Natural killer cell (primary cell): Measurements from ENCODE around the gene PTPRM. TPM values are rescaled to one million over a fixed set of nuclear protein-coding genes. Genes with fewer than 3 reads are reported as not detected.

Source experiments
- ATAC-seq, 3 donors: fragments of 150-1000 bp in 2 of 3; fragments of 200-7000 bp in 1 of 3; cut with Tn5 transposase; 1 replicate in 1 of 3; 2 replicates in 2 of 3; pipeline ENCODE4 v1.10.0; 2021; ENCODE audit warnings: mild to moderate bottlenecking in 2 of 3, moderate library complexity in 2 of 3
- DNase-seq, 2 donors: peaks; one replicate each; pipeline versions ENCODE4 v3.0.0 to v3.0.0-alpha.2; 2013 to 2021; ENCODE audit warnings: mixed read lengths in 1 of 2
- H3K27ac ChIP-seq: one replicate; pipeline ENCODE4 v1.5.1; 2013; ENCODE audit warnings: mild to moderate bottlenecking, low read length
- H3K27me3 ChIP-seq: one replicate; pipeline ENCODE4 v1.6.1; 2013; ENCODE audit warnings: low read length; ENCODE audit not compliant: control insufficient read depth, insufficient read depth
- H3K36me3 ChIP-seq: one replicate; pipeline ENCODE4 v1.6.1; 2013; ENCODE audit warnings: low read length; ENCODE audit not compliant: control insufficient read depth, insufficient read depth
- H3K4me1 ChIP-seq: one replicate; pipeline ENCODE4 v1.6.1; 2013; ENCODE audit warnings: low read length; ENCODE audit not compliant: control insufficient read depth, insufficient read depth
- H3K4me3 ChIP-seq: one replicate; pipeline ENCODE4 v1.5.1; 2013; ENCODE audit warnings: low read length
- H3K9me3 ChIP-seq: one replicate; pipeline ENCODE4 v1.6.1; 2013; ENCODE audit warnings: low read length; ENCODE audit not compliant: control insufficient read depth, insufficient read depth
- H3K27ac Mint-ChIP-seq, 2 donors: one replicate each; pipeline ENCODE4 v1.8.0; 2022; ENCODE audit warnings: mild to moderate bottlenecking in 2 of 2, mixed read lengths in 2 of 2, moderate library complexity in 1 of 2
- H3K27me3 Mint-ChIP-seq, 2 donors: one replicate each; pipeline ENCODE4 v1.8.0; 2022; ENCODE audit warnings: low read depth in 2 of 2, mixed read lengths in 2 of 2
- H3K36me3 Mint-ChIP-seq: one replicate; pipeline ENCODE4 v1.8.0; 2022; ENCODE audit warnings: mixed read lengths
- H3K4me1 Mint-ChIP-seq, 2 donors: one replicate each; pipeline ENCODE4 v1.8.0; 2022; ENCODE audit warnings: mixed read lengths in 2 of 2
- H3K4me3 Mint-ChIP-seq: one replicate; pipeline ENCODE4 v1.8.0; 2022; ENCODE audit warnings: mild to moderate bottlenecking, moderate library complexity, mixed read lengths
- H3K9me3 Mint-ChIP-seq, 2 donors: one replicate each; pipeline ENCODE4 v1.8.0; 2022; ENCODE audit warnings: mixed read lengths in 2 of 2
- WGBS: methylation state at CpG from one replicate; pipeline ENCODE4 v1.1.7; 2013; ENCODE audit warnings: missing lambda C conversion rate; ENCODE audit not compliant: insufficient coverage; 5-methylcytosine and 5-hydroxymethylcytosine counted together
- intact Hi-C: fragments of 100-400 bp; cut with micrococcal nuclease; formaldehyde crosslinking; loops from one replicate; pipeline ENCODE4 v1.14.2; 2022
- total RNA-seq, 4 donors: library from RNA; stranded (reverse); fragments of 120-200 nt in 1 of 4; gene quantifications; one replicate each; pipeline versions ENCODE4 v1.2.3 to v1.2.4, GENCODE V29; 2013 to 2022
- TF ChIP-seq, protein P1 (sequence below): fragments of 200-600 bp; IDR thresholded peaks from one replicate; pipeline ENCODE4 v1.8.0; 2022; ENCODE audit warnings: antibody characterized with exemption

Gene PTPRM
- total RNA-seq, 3 donors from 2014 or later (not counting 1 experiment from before 2014, with no cell fraction given): 5.0 to 13.2 (median 12.1) TPM

DNA sequence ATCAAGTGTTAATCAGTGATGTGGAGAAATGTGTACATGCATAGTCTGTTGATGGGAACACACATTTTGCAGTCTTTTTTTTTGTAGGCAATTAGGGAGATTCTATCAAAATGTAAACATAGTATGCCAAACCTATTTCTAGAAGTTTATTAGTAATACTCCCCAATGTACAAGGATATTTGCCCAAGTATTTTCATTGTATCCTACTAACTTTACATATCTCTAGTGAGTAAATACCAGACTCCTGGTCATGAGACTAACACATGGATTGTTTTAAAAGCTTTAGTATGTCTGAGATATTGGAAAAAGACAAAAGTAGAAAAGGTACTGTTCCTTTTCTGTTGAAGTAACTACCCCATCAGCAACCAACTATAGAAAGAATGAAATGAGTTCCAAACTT is 513.0 kb downstream of the PTPRM start:
- H3K27ac Mint-ChIP-seq: no peak overlapping the region
- no peak for ATAC-seq
- Histone ChIP-seq H3K27ac (no peak overlapping the region), H3K9me3 (no peaks in the 10 kb centered on the region), H3K36me3 (no peaks in the 10 kb centered on the region), H3K4me1 (no peaks in the 10 kb centered on the region), H3K4me3 (no peak overlapping the region), H3K27me3 (no peaks in the 10 kb centered on the region)
- peaks cover 6 to 7% of the 10 kb centered on the region in 2 donors for H3K9me3 Mint-ChIP-seq
- no peak for DNase-seq
- TF ChIP-seq, protein P1, sequence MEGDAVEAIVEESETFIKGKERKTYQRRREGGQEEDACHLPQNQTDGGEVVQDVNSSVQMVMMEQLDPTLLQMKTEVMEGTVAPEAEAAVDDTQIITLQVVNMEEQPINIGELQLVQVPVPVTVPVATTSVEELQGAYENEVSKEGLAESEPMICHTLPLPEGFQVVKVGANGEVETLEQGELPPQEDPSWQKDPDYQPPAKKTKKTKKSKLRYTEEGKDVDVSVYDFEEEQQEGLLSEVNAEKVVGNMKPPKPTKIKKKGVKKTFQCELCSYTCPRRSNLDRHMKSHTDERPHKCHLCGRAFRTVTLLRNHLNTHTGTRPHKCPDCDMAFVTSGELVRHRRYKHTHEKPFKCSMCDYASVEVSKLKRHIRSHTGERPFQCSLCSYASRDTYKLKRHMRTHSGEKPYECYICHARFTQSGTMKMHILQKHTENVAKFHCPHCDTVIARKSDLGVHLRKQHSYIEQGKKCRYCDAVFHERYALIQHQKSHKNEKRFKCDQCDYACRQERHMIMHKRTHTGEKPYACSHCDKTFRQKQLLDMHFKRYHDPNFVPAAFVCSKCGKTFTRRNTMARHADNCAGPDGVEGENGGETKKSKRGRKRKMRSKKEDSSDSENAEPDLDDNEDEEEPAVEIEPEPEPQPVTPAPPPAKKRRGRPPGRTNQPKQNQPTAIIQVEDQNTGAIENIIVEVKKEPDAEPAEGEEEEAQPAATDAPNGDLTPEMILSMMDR: no peak
- no peaks in the 10 kb centered on the region for H3K27me3 Mint-ChIP-seq
- no peaks in the 10 kb centered on the region for H3K4me1 Mint-ChIP-seq
- no peak overlapping the region for H3K4me3 Mint-ChIP-seq
- H3K36me3 Mint-ChIP-seq: no peaks in the 10 kb centered on the region
- intact Hi-C loops: no loop called here

DNA sequence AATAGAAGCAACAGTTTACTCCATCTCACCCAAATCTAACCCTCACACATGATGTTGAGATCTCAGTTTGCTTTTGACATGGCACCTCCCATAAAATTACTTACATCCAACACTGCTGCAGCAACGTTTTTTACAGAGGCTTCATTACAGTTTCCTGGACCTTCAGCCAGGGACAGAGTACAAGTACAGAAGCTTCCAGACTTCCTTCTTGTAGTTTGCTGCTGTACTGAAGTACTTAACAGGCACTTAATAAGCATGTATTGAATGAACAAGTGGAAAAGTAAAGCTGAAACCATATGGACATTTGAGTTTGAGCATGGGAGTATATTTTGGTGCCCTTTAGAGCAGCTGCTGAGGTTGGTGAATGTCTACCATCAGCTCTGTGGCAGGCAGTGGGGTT is 514.2 kb downstream of the PTPRM start:
- ATAC-seq (no peak), DNase-seq (no peak)
- Histone ChIP-seq H3K4me1 (no peaks in the 10 kb centered on the region), H3K4me3 (no peak overlapping the region), H3K36me3 (no peaks in the 10 kb centered on the region), H3K27ac (no peak overlapping the region), H3K9me3 (no peaks in the 10 kb centered on the region), H3K27me3 (no peaks in the 10 kb centered on the region)
- TF ChIP-seq, protein P1: no peak
- intact Hi-C loops: no loop called here
- no peaks in the 10 kb centered on the region for H3K4me1 Mint-ChIP-seq
- H3K9me3 Mint-ChIP-seq: peaks cover 6 to 7% of the 10 kb centered on the region in 2 donors
- H3K27ac Mint-ChIP-seq: no peak overlapping the region
- H3K36me3 Mint-ChIP-seq: no peaks in the 10 kb centered on the region
- H3K27me3 Mint-ChIP-seq: no peaks in the 10 kb centered on the region
- 14% methylated on average over 1 of the region's 1 CpG for WGBS
- H3K4me3 Mint-ChIP-seq: no peak overlapping the region

DNA sequence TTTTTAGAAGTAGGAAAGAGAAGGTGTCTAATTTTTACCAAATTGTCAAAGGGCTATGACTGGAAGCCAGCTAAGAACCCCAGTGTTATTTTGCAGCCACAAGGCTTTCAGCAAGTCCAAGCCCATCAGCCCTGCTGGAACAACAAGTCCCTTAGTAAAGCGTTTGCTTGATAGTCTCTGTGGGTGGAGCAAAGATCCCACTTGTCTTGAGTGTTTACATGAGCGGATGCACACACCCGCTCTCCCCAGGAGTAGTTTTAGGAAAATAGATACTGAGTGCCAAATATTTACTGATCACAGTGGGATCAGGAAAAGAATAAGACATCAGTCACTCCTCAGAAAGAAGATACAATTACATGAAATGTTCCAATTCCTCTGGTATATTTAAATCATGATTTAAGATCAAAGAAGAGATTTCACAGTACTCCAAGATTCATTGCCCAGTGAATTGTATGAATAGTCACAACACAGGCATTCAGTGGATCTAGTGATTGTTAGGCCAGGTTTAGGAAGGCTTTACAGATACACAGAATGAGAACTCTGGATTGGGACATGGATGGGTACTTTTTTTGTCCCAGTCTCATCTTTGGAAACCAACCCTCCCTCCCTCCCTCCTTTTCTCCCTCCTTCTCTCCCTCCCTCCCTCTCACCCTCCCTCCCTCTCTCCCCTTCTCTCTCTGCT is 514.9 kb downstream of the PTPRM start:
- TF ChIP-seq, protein P1: no peak

DNA sequence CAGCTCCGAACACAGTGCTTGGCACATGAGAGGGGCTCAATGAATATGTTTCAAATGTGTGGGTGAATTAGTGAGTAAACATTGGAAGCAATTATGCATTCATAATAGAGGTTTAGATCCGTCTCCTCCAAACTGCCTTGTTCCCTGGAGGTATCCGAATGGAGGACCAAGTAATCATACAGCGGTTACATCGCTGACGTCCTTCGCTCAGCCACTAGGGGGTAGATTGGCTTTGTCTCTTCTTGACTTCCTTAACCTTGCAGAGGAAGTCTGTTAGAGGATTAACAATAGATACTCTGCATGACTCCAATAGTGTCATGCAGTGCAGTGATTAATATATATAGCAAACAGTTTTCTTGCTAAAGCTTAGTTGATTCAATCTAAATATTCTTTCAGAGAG is 517.0 kb downstream of the PTPRM start:
- TF ChIP-seq, protein P1: no peak
- Mint-ChIP-seq H3K27ac (no peak overlapping the region), H3K27me3 (no peaks in the 10 kb centered on the region), H3K4me1 (no peaks in the 10 kb centered on the region), H3K4me3 (no peak overlapping the region), H3K9me3 (peaks cover 4 to 5% of the 10 kb centered on the region in 2 donors), H3K36me3 (no peaks in the 10 kb centered on the region)
- H3K36me3 ChIP-seq: no peaks in the 10 kb centered on the region
- ATAC-seq: peak in 1 of 3 donors; percentile 36
- no peak overlapping the region for H3K27ac ChIP-seq
- DNase-seq: no peak
- no peaks in the 10 kb centered on the region for H3K4me1 ChIP-seq
- no peak overlapping the region for H3K4me3 ChIP-seq
- no peaks in the 10 kb centered on the region for H3K9me3 ChIP-seq
- H3K27me3 ChIP-seq: no peaks in the 10 kb centered on the region
- 91% methylated on average over 7 of the region's 7 CpGs for WGBS
- intact Hi-C loops: no loop called here

More for the DNA sequence above, 514.9 kb downstream of the PTPRM start:
- H3K36me3 Mint-ChIP-seq: no peaks in the 10 kb centered on the region
- H3K27me3 Mint-ChIP-seq: no peaks in the 10 kb centered on the region
- Histone ChIP-seq H3K36me3 (no peaks in the 10 kb centered on the region), H3K9me3 (no peaks in the 10 kb centered on the region), H3K27ac (no peak overlapping the region), H3K4me3 (no peak overlapping the region), H3K4me1 (no peaks in the 10 kb centered on the region), H3K27me3 (no peaks in the 10 kb centered on the region)
- no peak overlapping the region for H3K4me3 Mint-ChIP-seq
- H3K9me3 Mint-ChIP-seq: peaks cover 6 to 7% of the 10 kb centered on the region in 2 donors
- intact Hi-C loops: no loop called here
- WGBS: 100% methylated on average over 3 of the region's 3 CpGs
- ATAC-seq: no peak
- H3K4me1 Mint-ChIP-seq: no peaks in the 10 kb centered on the region
- no peak overlapping the region for H3K27ac Mint-ChIP-seq
- DNase-seq: no peak
